Stimulated activated naive B cell treated with anti-CD40 and anti-IgM and Interleukin-4, amounts not matched to agents 10 μg/mL and 1 μg/mL and 100 μg/mL, for 72 hours (primary cell): ENCODE measurements around the gene KLF14.

Source experiments
- ATAC-seq, 2 donors: fragments of 150-1000 bp; cut with Tn5 transposase; replicated peaks; 2 replicates each; pipeline ENCODE4 v1.10.0; 2021; ENCODE audit warnings: moderate library complexity in 1 of 2
- DNase-seq: peaks from one replicate; pipeline ENCODE4 v3.0.0; 2021
- H3K27ac Mint-ChIP-seq: one replicate; pipeline ENCODE4 v1.8.0; 2022; ENCODE audit warnings: mild to moderate bottlenecking, mixed read lengths
- H3K27me3 Mint-ChIP-seq, 2 donors: one replicate each; pipeline ENCODE4 v1.8.0; 2022; ENCODE audit warnings: mixed read lengths in 2 of 2
- H3K36me3 Mint-ChIP-seq, 2 donors: one replicate each; pipeline ENCODE4 v1.8.0; 2022; ENCODE audit warnings: mixed read lengths in 2 of 2, mild to moderate bottlenecking in 1 of 2
- H3K4me1 Mint-ChIP-seq, 2 donors: one replicate each; pipeline ENCODE4 v1.8.0; 2022; ENCODE audit warnings: mixed read lengths in 2 of 2, mild to moderate bottlenecking in 1 of 2
- H3K4me3 Mint-ChIP-seq, 2 donors: one replicate each; pipeline ENCODE4 v1.8.0; 2022; ENCODE audit warnings: mild to moderate bottlenecking in 2 of 2, mixed read lengths in 2 of 2, moderate library complexity in 1 of 2
- H3K9me3 Mint-ChIP-seq, 2 donors: one replicate each; pipeline ENCODE4 v1.8.0; 2022; ENCODE audit warnings: mixed read lengths in 2 of 2, mild to moderate bottlenecking in 1 of 2

Gene KLF14

DNA sequence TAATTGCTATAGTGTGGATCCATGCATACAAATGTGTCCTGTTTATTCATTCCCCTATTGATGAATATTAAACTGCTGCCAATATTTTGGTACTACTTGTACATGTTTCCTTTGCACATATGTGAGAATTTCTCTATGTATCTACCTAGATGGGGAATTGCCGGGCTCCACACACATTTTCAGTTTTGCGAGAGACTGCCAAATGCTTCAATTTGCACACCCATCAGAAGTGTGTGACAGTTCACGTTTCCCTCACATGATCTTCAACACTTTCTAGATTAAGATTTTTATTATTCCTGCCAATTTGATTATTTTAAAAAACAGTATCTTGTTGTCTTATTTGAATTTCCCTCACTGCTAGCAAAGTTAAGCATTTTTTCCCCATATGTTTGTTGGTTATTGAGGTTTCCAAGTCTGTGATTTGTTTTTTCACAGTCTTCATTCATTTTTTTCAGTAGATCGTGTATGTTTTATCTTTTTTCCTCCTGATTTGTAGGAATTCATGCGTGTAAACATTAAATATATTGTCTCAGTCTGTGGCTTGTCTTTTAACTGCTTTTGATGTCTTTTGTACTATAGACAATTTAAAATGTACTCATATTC is 2.4 kb upstream of the KLF14 start:
- ATAC-seq, result no peak

DNA sequence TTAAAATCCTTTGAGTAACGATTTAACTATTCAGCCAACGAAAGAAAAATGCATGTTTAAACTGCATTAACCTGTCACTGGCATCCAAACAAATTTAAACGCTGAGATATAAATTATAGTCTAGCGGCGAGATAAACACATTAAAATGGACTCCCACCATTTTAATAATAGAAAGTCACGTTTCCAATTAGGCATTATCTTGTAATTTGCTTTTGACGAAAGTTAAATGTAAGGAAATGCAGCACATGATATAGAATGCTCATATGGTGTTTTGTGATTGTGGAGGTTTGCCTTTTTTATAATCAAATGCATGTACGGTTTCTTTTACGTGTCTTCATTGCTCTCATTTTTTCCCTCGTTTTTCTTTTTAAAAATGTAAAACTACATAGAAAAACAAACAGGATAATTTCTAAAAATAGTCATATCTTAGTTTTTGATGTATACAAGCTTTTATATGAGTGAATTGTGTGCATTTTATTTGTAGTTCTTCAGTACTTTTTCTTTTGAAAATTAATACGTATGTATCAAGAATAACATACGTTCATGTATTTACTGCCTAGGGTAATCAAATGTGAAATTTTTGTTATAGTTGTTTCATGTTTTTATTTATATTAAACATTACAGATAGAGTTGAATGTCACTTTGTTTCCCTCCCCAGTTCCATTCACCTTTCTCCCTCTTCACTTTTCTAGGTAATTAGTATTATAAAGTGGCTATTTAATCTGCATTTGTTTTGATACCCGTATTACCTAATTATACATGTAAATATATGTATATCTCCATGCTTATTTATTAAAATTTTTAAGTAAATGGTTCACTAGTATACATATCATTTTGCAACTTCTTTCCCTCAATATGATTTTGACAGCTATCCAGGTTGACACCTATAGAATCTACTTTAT is 1.1 kb upstream of the KLF14 start:
- peak overlapping the region; percentile 81 for H3K27ac Mint-ChIP-seq
- DNase-seq, result no peak
- H3K9me3 Mint-ChIP-seq, result peaks cover 0 to 3% of the 10 kb centered on the region in 2 donors
- H3K4me3 Mint-ChIP-seq, result peak overlapping the region; percentile 79 to 82
- H3K27me3 Mint-ChIP-seq, result peaks cover 44 to 48% of the 10 kb centered on the region in 2 donors
- peaks cover 5 to 6% of the 10 kb centered on the region in 2 donors for H3K36me3 Mint-ChIP-seq
- H3K4me1 Mint-ChIP-seq, result peaks cover 5% of the 10 kb centered on the region in 2 donors
- ATAC-seq, result no peak

More for the DNA sequence above, 2.4 kb upstream of the KLF14 start:
- H3K4me3 Mint-ChIP-seq, result no peak overlapping the region
- DNase-seq, result no peak
- H3K27me3 Mint-ChIP-seq, result peaks cover 30 to 35% of the 10 kb centered on the region in 2 donors
- peaks cover 0 to 3% of the 10 kb centered on the region in 2 donors for H3K9me3 Mint-ChIP-seq
- no peak overlapping the region for H3K27ac Mint-ChIP-seq
- peaks cover 5 to 6% of the 10 kb centered on the region in 2 donors for H3K36me3 Mint-ChIP-seq
- peaks cover 5% of the 10 kb centered on the region in 2 donors for H3K4me1 Mint-ChIP-seq

DNA sequence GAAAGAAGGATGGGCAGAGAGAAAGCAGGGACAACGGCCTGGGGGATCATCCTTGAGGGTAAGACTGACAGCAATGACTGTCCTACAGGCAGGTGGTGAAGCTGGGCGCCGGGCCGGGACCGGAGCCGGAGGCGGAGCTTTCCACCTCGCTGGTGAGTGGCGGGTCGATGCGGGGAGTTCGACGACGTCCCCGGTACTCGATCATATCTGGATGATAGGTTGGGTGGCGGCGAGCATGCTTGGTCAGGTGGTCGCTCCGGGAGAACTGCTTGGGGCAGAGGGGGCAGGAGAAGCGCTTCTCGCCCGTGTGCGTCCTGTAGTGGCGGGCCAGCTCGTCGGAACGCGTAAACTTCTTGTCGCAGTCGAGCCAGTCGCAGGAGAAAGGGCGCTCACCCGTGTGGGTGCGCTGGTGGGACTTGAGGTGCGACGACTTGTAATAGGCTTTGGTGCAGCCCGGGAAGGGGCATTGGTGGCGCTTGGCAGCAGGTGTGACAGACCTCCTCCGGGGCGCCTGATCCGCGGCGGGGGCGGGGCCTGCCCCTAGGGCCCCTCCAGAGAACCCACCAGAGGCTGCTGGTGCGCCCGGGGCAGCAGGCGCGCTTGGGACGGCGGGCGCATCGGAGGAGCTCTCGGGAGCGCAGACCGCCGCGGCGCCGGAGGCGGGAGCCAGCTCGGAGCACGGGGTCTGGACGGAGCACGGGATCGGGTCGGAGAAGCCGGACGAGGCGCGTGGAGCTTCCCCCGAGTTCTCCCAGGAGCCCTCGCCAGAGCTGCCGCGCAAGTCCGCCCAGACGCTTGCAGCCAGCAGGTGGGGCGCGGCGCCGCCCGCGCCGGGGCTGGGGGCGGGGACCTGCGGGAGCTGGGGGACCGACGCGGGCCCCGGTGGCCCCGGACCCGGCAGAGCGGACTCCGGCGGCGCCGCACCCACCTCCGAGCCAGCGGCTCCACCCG is 752 bp downstream of the KLF14 start:
- Mint-ChIP-seq H3K9me3 (peaks cover 0 to 3% of the 10 kb centered on the region in 2 donors), H3K27me3 (peaks cover 60 to 67% of the 10 kb centered on the region in 2 donors), H3K27ac (peak overlapping the region; percentile 62), H3K4me3 (peak overlapping the region; percentile 75 to 79), H3K4me1 (peaks cover 5% of the 10 kb centered on the region in 2 donors), H3K36me3 (peaks cover 5 to 6% of the 10 kb centered on the region in 2 donors)
- DNase-seq, result peak; percentile 15
- ATAC-seq, result peak; percentile 74 to 80

DNA sequence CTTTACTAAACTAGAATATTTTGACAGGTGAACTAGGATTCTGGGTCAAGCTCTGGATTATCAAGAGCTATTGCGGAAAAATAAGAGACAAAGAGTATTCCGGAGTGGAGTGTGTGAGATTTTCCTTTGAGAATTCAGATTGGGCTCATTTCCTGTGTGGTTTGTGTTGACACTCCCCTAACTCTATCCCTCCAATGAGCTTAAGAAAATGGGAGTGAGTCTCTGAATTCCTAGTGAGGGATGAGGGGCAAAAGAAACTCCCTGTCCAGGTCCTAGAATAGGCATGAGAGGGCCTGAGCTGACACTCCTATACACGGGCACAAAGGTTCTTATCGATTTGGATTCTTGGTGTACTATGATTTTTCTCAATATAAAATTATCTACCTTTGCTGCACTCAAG is 10.2 kb downstream of the KLF14 start:
- H3K9me3 Mint-ChIP-seq, result no peaks in the 10 kb centered on the region

DNA sequence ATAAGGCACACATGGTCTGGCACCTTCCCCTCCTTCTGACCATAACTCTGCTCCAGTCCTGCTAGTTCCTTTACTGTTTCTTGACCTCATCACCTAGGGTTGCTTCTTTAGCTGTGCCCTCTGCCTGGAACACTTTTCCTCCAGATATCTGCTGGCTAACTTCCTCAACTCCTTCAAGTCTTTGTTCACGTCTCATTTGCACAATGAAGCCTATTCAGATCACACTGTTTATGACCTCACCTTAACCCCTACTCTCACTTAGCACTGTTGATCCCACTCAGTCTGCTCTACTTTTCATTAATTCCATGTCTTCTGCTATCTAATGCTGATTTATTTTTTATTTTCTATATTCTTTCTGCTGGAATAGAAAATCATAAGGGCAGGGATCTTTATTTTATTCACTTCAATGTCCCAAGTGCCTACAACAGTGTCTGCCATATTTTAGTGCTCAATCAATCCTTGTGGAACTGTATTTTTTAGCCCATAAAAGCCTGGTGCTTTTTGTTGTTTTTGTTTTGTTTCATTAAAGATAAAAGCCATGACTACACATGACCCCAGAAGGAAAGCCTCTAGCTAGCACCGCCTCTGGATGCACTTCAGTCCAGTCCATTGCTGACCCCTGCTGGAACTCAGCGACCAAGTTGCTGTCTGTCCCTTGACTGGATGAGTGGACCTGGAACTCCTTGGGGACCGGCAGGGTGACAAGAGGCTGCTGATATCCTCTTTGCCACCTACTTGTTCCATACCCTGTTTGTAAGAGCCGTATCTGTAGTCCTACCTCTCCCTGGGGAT is 12.3 kb downstream of the KLF14 start:
- Mint-ChIP-seq H3K27me3 (peaks cover 17 to 22% of the 10 kb centered on the region in 2 donors), H3K27ac (no peak overlapping the region), H3K4me1 (no peaks in the 10 kb centered on the region), H3K4me3 (no peak overlapping the region), H3K36me3 (no peaks in the 10 kb centered on the region), H3K9me3 (no peaks in the 10 kb centered on the region)
- DNase-seq (no peak), ATAC-seq (peak in 1 of 2 donors; percentile 29)

More for the DNA sequence above, 10.2 kb downstream of the KLF14 start:
- Mint-ChIP-seq H3K36me3 (no peaks in the 10 kb centered on the region), H3K27ac (no peak overlapping the region), H3K27me3 (peaks cover 37 to 42% of the 10 kb centered on the region in 2 donors), H3K4me1 (no peaks in the 10 kb centered on the region), H3K4me3 (no peak overlapping the region)
- DNase-seq (no peak), ATAC-seq (no peak)

DNA sequence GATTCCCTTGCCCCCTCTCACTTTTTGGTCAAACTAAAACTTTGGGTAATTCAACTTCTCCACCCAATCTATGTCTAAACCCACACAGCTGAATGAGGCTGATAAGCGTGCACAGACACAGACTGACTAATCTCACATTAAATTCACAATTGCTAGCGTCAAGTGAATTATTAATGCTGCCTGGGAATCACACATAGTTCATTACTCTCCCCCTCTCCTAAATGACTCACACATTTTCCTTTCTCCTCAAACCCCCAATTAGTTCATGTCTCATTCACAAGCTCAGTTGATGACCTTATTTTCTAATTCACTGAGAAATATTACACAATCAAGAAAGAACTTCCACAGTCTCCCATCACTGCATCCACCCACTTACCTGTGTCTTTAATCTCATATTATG is 14.5 kb downstream of the KLF14 start:
- no peak for ATAC-seq
- Mint-ChIP-seq H3K36me3 (no peaks in the 10 kb centered on the region), H3K27ac (no peak overlapping the region)

DNA sequence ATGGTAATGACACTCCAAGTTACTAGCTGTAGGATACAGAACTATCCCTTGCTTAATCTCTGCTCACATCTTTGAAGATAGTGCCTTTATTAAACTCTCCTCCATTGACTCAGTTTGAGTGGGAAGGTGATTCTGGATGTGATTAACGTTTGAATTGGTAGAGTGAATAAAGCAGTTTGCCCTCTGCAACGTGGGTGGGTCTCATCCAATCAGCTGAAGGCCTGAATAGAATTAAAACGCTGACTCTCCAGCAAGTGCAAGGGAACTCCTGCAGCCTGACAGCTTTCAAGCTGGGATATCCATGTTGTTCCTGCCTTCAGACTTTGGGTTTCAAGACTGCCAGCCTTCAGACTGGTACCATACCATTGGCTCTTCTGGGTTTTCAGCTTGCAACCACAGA is 21.6 kb downstream of the KLF14 start:
- H3K27ac Mint-ChIP-seq, result no peak overlapping the region
- H3K9me3 Mint-ChIP-seq, result no peaks in the 10 kb centered on the region
- no peak overlapping the region for H3K4me3 Mint-ChIP-seq
- H3K27me3 Mint-ChIP-seq, result peaks cover 21 to 42% of the 10 kb centered on the region in 2 donors
- ATAC-seq (no peak), DNase-seq (no peak)
- H3K4me1 Mint-ChIP-seq, result no peaks in the 10 kb centered on the region
- H3K36me3 Mint-ChIP-seq, result no peaks in the 10 kb centered on the region

More for the DNA sequence above, 14.5 kb downstream of the KLF14 start:
- no peak for DNase-seq
- H3K4me3 Mint-ChIP-seq, result no peak overlapping the region
- H3K9me3 Mint-ChIP-seq, result no peaks in the 10 kb centered on the region
- no peaks in the 10 kb centered on the region for H3K4me1 Mint-ChIP-seq
- H3K27me3 Mint-ChIP-seq, result peaks cover 8 to 12% of the 10 kb centered on the region in 2 donors

DNA sequence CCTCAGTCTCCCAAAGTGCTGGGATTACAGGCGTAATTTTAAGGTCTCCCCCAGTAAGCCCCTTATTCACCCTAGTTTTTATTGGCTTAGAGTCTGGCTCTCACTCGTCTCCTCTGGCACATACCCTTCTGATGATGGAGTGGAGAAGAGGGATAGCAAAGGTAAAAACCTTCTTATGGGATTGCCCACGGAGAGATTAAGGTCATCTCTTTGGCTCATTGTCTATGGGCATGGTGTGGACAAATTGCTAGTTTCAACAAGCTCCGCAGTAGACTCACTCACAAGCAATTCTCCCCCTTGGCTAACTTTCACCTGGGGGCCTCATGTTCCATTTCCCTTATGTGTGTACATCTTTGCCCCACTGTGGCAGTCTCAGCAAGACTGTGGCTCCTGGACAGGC is 25.2 kb downstream of the KLF14 start:
- no peaks in the 10 kb centered on the region for H3K4me1 Mint-ChIP-seq
- DNase-seq, result no peak
- H3K27ac Mint-ChIP-seq, result no peak overlapping the region
- peaks cover 28 to 50% of the 10 kb centered on the region in 2 donors for H3K27me3 Mint-ChIP-seq
- H3K4me3 Mint-ChIP-seq, result no peak overlapping the region
- peaks cover 2 to 9% of the 10 kb centered on the region in 2 donors for H3K9me3 Mint-ChIP-seq
- H3K36me3 Mint-ChIP-seq, result no peaks in the 10 kb centered on the region
- ATAC-seq, result no peak

DNA sequence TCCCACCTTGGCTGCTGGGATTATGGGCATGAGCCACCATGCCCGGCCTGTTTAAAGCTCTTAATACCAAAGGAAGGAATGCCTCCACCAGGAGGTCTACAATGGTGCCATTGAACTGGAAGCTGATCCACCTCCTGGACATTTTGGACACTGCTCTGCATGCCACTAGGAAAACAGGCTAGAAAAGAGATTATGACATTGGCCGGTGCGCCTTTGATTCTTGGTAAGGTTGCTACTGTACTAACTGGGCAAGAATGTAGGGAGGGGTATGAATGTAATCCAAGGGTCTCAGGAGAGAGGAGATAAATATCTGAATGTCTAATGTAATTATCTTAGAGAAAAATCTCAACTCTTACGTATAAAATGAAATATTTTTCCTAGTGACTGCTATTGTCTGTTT is 26.0 kb downstream of the KLF14 start:
- no peak for DNase-seq
- no peak for ATAC-seq
- Mint-ChIP-seq H3K27ac (no peak overlapping the region), H3K4me3 (no peak overlapping the region), H3K9me3 (peaks cover 2 to 9% of the 10 kb centered on the region in 2 donors), H3K36me3 (no peaks in the 10 kb centered on the region), H3K4me1 (no peaks in the 10 kb centered on the region), H3K27me3 (peaks cover 26 to 43% of the 10 kb centered on the region in 2 donors)

DNA sequence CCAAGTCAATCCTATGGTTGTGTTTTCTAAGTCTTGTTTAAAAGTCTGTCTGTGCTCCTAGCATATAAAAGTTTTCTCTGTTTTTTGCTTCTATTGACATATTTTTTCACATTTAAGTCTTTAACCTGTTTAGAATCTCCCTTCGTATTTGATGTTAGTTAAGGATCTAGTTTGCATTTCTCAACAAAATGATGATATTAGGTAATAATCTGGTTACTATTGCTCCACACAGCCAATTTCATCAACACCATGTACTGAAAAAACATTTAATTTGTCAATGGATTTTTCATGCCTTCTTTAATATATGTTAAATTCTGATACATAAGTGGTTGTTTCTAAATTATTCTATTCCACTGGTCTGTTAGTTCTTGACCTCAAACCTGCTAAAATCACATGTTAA is 30.2 kb downstream of the KLF14 start:
- no peak for DNase-seq
- Mint-ChIP-seq H3K36me3 (no peaks in the 10 kb centered on the region), H3K27me3 (peaks cover 24 to 27% of the 10 kb centered on the region in 2 donors), H3K27ac (no peak overlapping the region), H3K4me1 (no peaks in the 10 kb centered on the region), H3K9me3 (peaks cover 2 to 9% of the 10 kb centered on the region in 2 donors), H3K4me3 (no peak overlapping the region)
- no peak for ATAC-seq

DNA sequence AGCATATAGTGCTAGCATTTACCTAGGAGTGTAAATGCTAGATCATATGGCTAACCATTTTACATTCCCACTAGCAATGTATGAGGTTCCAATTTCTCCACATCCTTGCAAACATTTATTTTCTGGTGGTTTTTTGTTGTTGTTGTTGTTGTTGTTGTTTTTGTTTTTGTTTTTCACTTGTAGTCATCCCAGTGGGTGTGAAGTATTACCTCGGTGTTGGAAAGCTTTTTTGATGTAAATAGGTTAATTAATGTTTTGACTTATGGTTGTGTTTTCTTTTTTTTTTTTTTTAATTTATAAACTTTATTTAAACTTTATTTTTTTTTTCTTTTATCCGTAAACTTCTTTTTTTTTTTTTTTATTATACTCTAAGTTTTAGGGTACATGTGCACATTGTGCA is 32.4 kb downstream of the KLF14 start:
- Mint-ChIP-seq H3K4me3 (no peak overlapping the region), H3K9me3 (peaks cover 2 to 7% of the 10 kb centered on the region in 2 donors), H3K36me3 (no peaks in the 10 kb centered on the region), H3K4me1 (no peaks in the 10 kb centered on the region), H3K27me3 (peaks cover 15 to 20% of the 10 kb centered on the region in 2 donors), H3K27ac (no peak overlapping the region)
- ATAC-seq (no peak), DNase-seq (no peak)

DNA sequence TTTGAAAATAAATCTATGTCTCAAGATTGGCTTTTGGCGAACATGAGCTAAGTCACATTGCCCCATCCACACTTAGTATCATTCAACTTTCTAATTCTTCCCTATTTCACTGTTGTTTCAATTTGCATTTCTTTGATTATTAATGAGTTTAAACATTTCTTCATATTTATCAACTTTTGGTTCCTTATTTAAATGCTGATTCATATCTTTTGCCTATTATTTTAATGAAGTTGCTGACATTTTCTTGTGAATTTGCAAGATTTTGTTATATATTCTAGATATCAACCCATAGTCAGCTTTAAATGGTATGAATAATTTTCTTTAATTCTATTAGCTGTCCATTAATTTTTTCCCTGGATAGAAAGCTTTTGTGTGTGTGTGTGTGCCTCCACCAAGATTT is 33.2 kb downstream of the KLF14 start:
- H3K36me3 Mint-ChIP-seq, result no peaks in the 10 kb centered on the region
- no peak overlapping the region for H3K4me3 Mint-ChIP-seq
- H3K9me3 Mint-ChIP-seq, result no peaks in the 10 kb centered on the region
- no peak overlapping the region for H3K27ac Mint-ChIP-seq
- ATAC-seq, result no peak
- H3K4me1 Mint-ChIP-seq, result no peaks in the 10 kb centered on the region
- peaks cover 6 to 11% of the 10 kb centered on the region in 2 donors for H3K27me3 Mint-ChIP-seq
- no peak for DNase-seq

DNA sequence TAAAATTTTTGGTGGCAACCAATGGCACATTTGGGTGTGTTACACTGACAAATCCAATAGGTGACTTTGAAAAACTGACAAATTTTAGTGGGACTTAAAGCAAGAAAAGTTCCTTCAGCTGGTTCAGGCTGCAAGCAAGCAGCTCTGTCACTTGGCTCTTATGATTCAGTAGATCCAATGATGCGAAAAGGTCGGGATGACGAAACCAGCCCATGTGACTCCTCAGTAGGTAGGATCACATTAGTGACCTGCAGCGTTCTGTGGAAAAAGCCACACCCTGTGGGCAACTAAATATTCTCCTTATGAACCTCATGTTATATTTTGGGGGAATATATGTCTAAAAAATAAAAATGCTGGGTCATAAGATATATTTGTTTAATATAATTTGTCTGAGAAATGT is 34.3 kb downstream of the KLF14 start:
- no peaks in the 10 kb centered on the region for H3K9me3 Mint-ChIP-seq
- H3K36me3 Mint-ChIP-seq, result no peaks in the 10 kb centered on the region
- no peak overlapping the region for H3K27ac Mint-ChIP-seq
- H3K27me3 Mint-ChIP-seq, result peaks cover 6 to 10% of the 10 kb centered on the region in 2 donors
- no peak for DNase-seq
- no peak overlapping the region for H3K4me3 Mint-ChIP-seq
- no peaks in the 10 kb centered on the region for H3K4me1 Mint-ChIP-seq
- ATAC-seq, result no peak
